SK-N-SH (cell line): Measurements from ENCODE around the gene SPDEF.

ENCODE experiments used
- CTCF ChIP-seq: fragments of 200-600 bp; sonication (generic); IDR thresholded peaks from 2 replicates; pipeline ENCODE4 v1.6.1; 2017; ENCODE audit warnings: antibody characterized with exemption, mild to moderate bottlenecking, moderate library complexity
- EP300 ChIP-seq, 2 experiments: IDR thresholded peaks; 2 replicates each; pipeline versions ENCODE4 v1.4.0 to v1.6.1; 2012; ENCODE audit warnings: borderline replicate concordance in 1 of 2, low read depth in 1 of 2, low read length in 1 of 2
- GABPA ChIP-seq: IDR thresholded peaks from 2 replicates; pipeline ENCODE4 v1.4.0; 2012; ENCODE audit warnings: low read depth, mild to moderate bottlenecking
- MAX ChIP-seq: IDR thresholded peaks from 2 replicates; pipeline ENCODE4 v1.4.0; 2012; ENCODE audit warnings: low read depth
- NFIC ChIP-seq: IDR thresholded peaks from 2 replicates; pipeline ENCODE4 v1.4.0; 2012; ENCODE audit warnings: borderline replicate concordance
- SIN3A ChIP-seq: IDR thresholded peaks from 2 replicates; pipeline ENCODE4 v1.6.1; 2012; ENCODE audit warnings: low read depth, mild to moderate bottlenecking, low read length, moderate library complexity, borderline replicate concordance
- SMC3 ChIP-seq: IDR thresholded peaks from 2 replicates; pipeline ENCODE4 v1.6.1; 2012; ENCODE audit warnings: low read depth, low read length, improper control_type of control experiment
- TCF12 ChIP-seq: IDR thresholded peaks from 2 replicates; pipeline ENCODE4 v1.4.0; 2012
- YY1 ChIP-seq: IDR thresholded peaks from 2 replicates; pipeline ENCODE4 v1.4.0; 2012; ENCODE audit warnings: low read depth, mild to moderate bottlenecking

- TF ChIP-seq CTCF: no peak
- no peak for TF ChIP-seq EP300 (IDR thresholded peaks at IDR 0.05; ENCODE audit: borderline replicate concordance in 1 of 2, low read depth in 1 of 2, low read length in 1 of 2)
- no peak for TF ChIP-seq SIN3A
- no peak for TF ChIP-seq SMC3
- TF ChIP-seq TCF12: no peak
- TF ChIP-seq NFIC: no peak
- no peak for TF ChIP-seq YY1
- no peak for TF ChIP-seq GABPA
- no peak for TF ChIP-seq MAX
Observed at GRCh38 chr6:34572021-34572420, 15.9 kb upstream of the SPDEF start.
